Spleen (tissue), 7 donors: Measurements from ENCODE around the gene PLCZ1.

Experiments
- POLR2A ChIP-seq, 3 donors: fragments of 450-650 bp; IDR thresholded peaks; one replicate each; pipeline ENCODE4 v1.5.1; 2017; ENCODE audit warnings: antibody characterized with exemption in 3 of 3, mild to moderate bottlenecking in 1 of 3
- POLR2AphosphoS5 ChIP-seq, 3 donors: sonication (generic); formaldehyde crosslinking; IDR thresholded peaks; one replicate each; pipeline ENCODE4 v1.5.1; 2017; ENCODE audit warnings: antibody characterized with exemption in 3 of 3
- TF ChIP-seq, protein P1 (sequence below), 11 experiments: fragments of 200-600 bp in 7 of 11; fragments of 450-650 bp in 4 of 11; sonication (generic) in 4 of 11; IDR thresholded peaks in 8 of 11; conservative IDR thresholded peaks in 3 of 11; 1 replicate in 7 of 11; 2 replicates in 4 of 11; pipeline versions ENCODE4 v1.4.0 to v1.8.0; 2016 to 2021; ENCODE audit warnings: antibody characterized with exemption in 11 of 11, inconsistent platforms in 4 of 11, mild to moderate bottlenecking in 1 of 11
- donor health status: DM: no; HTN: no; CAD: no; lungs with moderate emphysema.
- donor health status: DM: no; HTN: no; CAD: no.
- donor health status: DM: no; HTN: no; CAD: no.

- TF ChIP-seq, protein P1, sequence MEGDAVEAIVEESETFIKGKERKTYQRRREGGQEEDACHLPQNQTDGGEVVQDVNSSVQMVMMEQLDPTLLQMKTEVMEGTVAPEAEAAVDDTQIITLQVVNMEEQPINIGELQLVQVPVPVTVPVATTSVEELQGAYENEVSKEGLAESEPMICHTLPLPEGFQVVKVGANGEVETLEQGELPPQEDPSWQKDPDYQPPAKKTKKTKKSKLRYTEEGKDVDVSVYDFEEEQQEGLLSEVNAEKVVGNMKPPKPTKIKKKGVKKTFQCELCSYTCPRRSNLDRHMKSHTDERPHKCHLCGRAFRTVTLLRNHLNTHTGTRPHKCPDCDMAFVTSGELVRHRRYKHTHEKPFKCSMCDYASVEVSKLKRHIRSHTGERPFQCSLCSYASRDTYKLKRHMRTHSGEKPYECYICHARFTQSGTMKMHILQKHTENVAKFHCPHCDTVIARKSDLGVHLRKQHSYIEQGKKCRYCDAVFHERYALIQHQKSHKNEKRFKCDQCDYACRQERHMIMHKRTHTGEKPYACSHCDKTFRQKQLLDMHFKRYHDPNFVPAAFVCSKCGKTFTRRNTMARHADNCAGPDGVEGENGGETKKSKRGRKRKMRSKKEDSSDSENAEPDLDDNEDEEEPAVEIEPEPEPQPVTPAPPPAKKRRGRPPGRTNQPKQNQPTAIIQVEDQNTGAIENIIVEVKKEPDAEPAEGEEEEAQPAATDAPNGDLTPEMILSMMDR (IDR thresholded peaks at IDR 0.05 in 8 of 11, conservative IDR thresholded peaks at IDR 0.05 in 3 of 11): no peak
- TF ChIP-seq POLR2AphosphoS5 (IDR thresholded peaks at IDR 0.05) (no peak), POLR2A (IDR thresholded peaks at IDR 0.05) (no peak)
Measured at GRCh38 chr12:18751866-18752265, 14.1 kb upstream of the PLCZ1 start.
